ENCODE measurements around the gene FBXO38. TPM values are rescaled to one million over a fixed set of nuclear protein-coding genes. Genes with fewer than 3 reads are reported as not detected.

The FBXO38 gene
- total and polyA plus RNA-seq, 9 of the 15 experiments (the other 6 are each of a cell fraction or from before 2014, with no cell fraction given): 7.4 to 39.4 (median 29.3) TPM

DNA sequence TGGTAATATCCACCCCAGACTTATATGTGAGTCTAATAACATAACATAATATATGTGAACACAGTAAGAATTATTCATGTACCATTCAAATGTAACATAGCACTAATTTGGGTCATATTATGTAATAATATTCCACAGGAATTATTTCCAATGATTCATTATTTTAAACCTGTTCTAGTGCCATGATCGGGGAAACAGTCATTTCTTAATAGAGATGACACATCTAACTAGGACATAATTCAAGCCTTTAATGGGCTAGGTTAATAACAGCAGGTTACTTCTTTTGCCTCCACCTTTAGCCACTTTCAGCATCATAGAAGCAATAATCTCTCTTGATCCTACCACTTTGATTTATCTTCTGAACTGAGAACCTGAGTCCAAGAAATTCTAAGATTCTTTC, 36.1 kb upstream of the FBXO38 start (continued):
- TF ChIP-seq ZBTB40 (IDR thresholded peaks at IDR 0.05) (no peak), ZBTB40 (CRISPR knock-in tag; IDR thresholded peaks at IDR 0.05) (no peak), HIVEP1 (CRISPR knock-in tag; IDR thresholded peaks at IDR 0.05) (no peak), ZNF197 (CRISPR knock-in tag; IDR thresholded peaks at IDR 0.05; ENCODE audit: low read depth) (no peak), RBM17 (IDR thresholded peaks at IDR 0.05; ENCODE audit: borderline replicate concordance, low read depth, low read length) (no peak)
- TF ChIP-seq, protein P1, sequence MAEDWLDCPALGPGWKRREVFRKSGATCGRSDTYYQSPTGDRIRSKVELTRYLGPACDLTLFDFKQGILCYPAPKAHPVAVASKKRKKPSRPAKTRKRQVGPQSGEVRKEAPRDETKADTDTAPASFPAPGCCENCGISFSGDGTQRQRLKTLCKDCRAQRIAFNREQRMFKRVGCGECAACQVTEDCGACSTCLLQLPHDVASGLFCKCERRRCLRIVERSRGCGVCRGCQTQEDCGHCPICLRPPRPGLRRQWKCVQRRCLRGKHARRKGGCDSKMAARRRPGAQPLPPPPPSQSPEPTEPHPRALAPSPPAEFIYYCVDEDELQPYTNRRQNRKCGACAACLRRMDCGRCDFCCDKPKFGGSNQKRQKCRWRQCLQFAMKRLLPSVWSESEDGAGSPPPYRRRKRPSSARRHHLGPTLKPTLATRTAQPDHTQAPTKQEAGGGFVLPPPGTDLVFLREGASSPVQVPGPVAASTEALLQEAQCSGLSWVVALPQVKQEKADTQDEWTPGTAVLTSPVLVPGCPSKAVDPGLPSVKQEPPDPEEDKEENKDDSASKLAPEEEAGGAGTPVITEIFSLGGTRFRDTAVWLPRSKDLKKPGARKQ (CRISPR knock-in tag; IDR thresholded peaks at IDR 0.05): no peak

All from K562 (cell line).